Endothelial cell (in vitro differentiated cells): ENCODE measurements around the gene FGGY. TPM values are rescaled to one million over a fixed set of nuclear protein-coding genes. Genes with fewer than 3 reads are reported as not detected.

Experiments used
- DNase-seq: peaks from one replicate; pipeline ENCODE4 v3.0.0; 2021; ENCODE audit warnings: low spot score
- H3K27ac Mint-ChIP-seq: one replicate; pipeline ENCODE4 v1.8.0; 2021; ENCODE audit warnings: mixed read lengths, inconsistent platforms; ENCODE audit not compliant: unreplicated experiment
- H3K27me3 Mint-ChIP-seq: one replicate; pipeline ENCODE4 v1.8.0; 2021; ENCODE audit warnings: mild to moderate bottlenecking, moderate library complexity, mixed read lengths, inconsistent platforms; ENCODE audit not compliant: unreplicated experiment
- H3K36me3 Mint-ChIP-seq: one replicate; pipeline ENCODE4 v1.8.0; 2021; ENCODE audit warnings: mild to moderate bottlenecking, low read depth, mixed read lengths, inconsistent platforms; ENCODE audit not compliant: unreplicated experiment
- H3K4me1 Mint-ChIP-seq: one replicate; pipeline ENCODE4 v1.8.0; 2021; ENCODE audit warnings: mild to moderate bottlenecking, mixed read lengths, inconsistent platforms; ENCODE audit not compliant: unreplicated experiment
- H3K4me3 Mint-ChIP-seq: one replicate; pipeline ENCODE4 v1.8.0; 2021; ENCODE audit warnings: mild to moderate bottlenecking, mixed read lengths, inconsistent platforms; ENCODE audit not compliant: unreplicated experiment
- H3K9me3 Mint-ChIP-seq: one replicate; pipeline ENCODE4 v1.8.0; 2021; ENCODE audit warnings: mixed read lengths, inconsistent platforms; ENCODE audit not compliant: unreplicated experiment
- total RNA-seq: library from RNA; stranded (reverse); fragmentation: NEBNext Ultra II Directional; extraction: Animal tissue kit (Norgen Biotek cat#: 25700); gene quantifications from one replicate; pipeline ENCODE4 v1.2.1, GENCODE V29; 2021; ENCODE audit not compliant: unreplicated experiment
- TF ChIP-seq, protein P1 (sequence below): fragments of 200-600 bp; sonication (generic); IDR thresholded peaks from one replicate; pipeline ENCODE4 v1.5.0; 2021; ENCODE audit warnings: antibody characterized with exemption; ENCODE audit not compliant: unreplicated experiment

The FGGY gene
- total RNA-seq, 1 donor from 2014 or later, result 41.2 TPM

DNA sequence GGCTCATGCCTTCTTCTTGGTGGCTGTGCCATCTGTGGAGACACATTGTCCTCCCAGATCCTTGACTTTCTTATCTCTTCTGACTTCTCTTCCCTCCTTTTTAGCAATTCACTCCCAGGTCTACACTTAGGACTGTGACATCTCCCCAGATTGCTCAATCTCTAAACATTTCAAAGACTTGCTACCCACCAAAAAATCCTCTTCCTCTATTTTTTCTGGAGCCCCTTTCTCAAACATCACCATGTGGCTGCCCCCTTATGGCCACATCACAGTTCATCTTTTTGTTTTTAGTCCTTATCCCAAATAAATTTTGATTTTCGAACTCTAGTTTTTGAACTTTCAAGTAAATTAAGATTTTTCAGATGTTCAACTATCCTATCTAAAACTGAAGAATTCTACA, 369.2 kb downstream of the FGGY start:
- Mint-ChIP-seq H3K4me3 (no peak overlapping the region), H3K36me3 (peaks cover 14% of the 10 kb centered on the region), H3K9me3 (no peaks in the 10 kb centered on the region), H3K4me1 (no peaks in the 10 kb centered on the region), H3K27ac (no peak overlapping the region), H3K27me3 (no peaks in the 10 kb centered on the region)
- DNase-seq, result no peak
- TF ChIP-seq, protein P1, sequence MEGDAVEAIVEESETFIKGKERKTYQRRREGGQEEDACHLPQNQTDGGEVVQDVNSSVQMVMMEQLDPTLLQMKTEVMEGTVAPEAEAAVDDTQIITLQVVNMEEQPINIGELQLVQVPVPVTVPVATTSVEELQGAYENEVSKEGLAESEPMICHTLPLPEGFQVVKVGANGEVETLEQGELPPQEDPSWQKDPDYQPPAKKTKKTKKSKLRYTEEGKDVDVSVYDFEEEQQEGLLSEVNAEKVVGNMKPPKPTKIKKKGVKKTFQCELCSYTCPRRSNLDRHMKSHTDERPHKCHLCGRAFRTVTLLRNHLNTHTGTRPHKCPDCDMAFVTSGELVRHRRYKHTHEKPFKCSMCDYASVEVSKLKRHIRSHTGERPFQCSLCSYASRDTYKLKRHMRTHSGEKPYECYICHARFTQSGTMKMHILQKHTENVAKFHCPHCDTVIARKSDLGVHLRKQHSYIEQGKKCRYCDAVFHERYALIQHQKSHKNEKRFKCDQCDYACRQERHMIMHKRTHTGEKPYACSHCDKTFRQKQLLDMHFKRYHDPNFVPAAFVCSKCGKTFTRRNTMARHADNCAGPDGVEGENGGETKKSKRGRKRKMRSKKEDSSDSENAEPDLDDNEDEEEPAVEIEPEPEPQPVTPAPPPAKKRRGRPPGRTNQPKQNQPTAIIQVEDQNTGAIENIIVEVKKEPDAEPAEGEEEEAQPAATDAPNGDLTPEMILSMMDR, result no peak

- Mint-ChIP-seq H3K4me1 (no peaks in the 10 kb centered on the region), H3K36me3 (peaks cover 17% of the 10 kb centered on the region), H3K27ac (no peak overlapping the region), H3K9me3 (no peaks in the 10 kb centered on the region), H3K4me3 (no peak overlapping the region), H3K27me3 (peaks cover 2% of the 10 kb centered on the region)
- DNase-seq, result no peak
- TF ChIP-seq, protein P1, result no peak
These were observed 370.1 kb downstream of the FGGY start for GRCh38 chr1:59667020-59667419.

DNA sequence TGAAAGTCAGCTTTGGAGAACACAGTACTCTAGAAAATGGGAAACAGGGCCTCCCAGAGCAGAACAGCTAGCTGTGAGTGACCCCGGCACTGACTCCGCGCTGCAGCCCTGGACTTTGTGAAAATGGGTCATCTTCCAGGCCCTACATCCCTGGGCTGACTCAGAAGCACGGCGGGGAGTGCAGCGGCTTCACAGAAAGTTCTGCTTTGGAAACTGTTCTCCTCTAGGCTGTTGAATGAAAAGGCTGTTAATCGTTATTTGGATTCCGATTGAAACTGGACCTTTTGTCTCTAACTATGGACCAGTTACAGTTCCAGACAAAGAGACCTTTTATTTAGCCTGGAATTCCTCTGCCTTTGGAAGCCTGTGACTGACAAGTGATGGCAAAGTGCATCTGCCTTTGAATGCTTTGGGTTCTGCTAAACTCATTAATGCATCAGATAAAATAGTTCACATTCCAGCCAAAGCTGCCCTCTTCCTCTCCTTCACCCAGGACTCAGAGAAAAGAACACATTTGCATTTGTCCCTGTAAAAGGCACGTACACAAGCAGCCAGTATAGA, 372.9 kb downstream of the FGGY start:
- TF ChIP-seq, protein P1, result no peak
- peaks cover 3% of the 10 kb centered on the region for H3K27me3 Mint-ChIP-seq
- H3K9me3 Mint-ChIP-seq, result no peaks in the 10 kb centered on the region
- no peak for DNase-seq
- peaks cover 21% of the 10 kb centered on the region for H3K36me3 Mint-ChIP-seq
- peaks cover 20% of the 10 kb centered on the region for H3K4me1 Mint-ChIP-seq
- H3K4me3 Mint-ChIP-seq, result no peak overlapping the region
- H3K27ac Mint-ChIP-seq, result no peak overlapping the region

DNA sequence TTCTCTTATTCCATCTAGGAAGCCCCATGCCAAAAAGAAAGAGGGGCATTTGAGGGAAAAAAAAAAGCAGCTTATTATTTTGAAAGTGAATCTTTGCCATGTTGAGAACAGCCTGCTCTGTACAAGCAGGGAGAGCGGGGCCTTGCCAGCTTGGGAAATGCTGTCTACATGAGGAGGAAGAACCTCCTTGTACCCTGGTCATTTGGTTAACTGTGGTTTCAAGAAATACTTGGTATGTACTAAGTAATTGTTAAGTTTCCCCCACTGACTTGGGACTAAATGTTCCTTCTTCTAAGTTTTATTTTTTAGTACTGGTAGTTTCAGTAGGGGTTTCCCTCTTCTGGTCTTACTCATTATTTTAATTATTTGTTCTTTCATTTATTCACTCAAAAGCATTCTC, 373.8 kb downstream of the FGGY start:
- Mint-ChIP-seq H3K27ac (no peak overlapping the region), H3K4me1 (peaks cover 20% of the 10 kb centered on the region)

More for the DNA sequence above, 373.8 kb downstream of the FGGY start:
- H3K9me3 Mint-ChIP-seq, result no peaks in the 10 kb centered on the region
- H3K27me3 Mint-ChIP-seq, result peaks cover 3% of the 10 kb centered on the region
- H3K4me3 Mint-ChIP-seq, result peak overlapping the region; percentile 14
- peaks cover 21% of the 10 kb centered on the region for H3K36me3 Mint-ChIP-seq
- DNase-seq, result no peak
- TF ChIP-seq, protein P1, result no peak
